IPS DF 19.7 (cell line): ENCODE data around the gene FAM90A1.
"Not testable (repeated sequence)": the region's sequence is repeated elsewhere in the genome, so short reads cannot be mapped to it uniquely, and the experiment has no call there.

ENCODE experiments used
- DNase-seq: peaks from one replicate; pipeline ENCODE4 v3.0.0-alpha.2; 2013; ENCODE audit warnings: low read depth, low spot score

The FAM90A1 gene

GRCh38 chr12:8233300-8233855, 6.0 kb upstream of the FAM90A1 start:
- not testable (repeated sequence) for DNase-seq

GRCh38 chr12:8231666-8232608, 4.5 kb upstream of the FAM90A1 start:
- DNase-seq: not testable (repeated sequence)

GRCh38 chr12:8231049-8231448, 3.6 kb upstream of the FAM90A1 start:
- DNase-seq: not testable (repeated sequence)

GRCh38 chr12:8229486-8229885, 2.1 kb upstream of the FAM90A1 start:
- DNase-seq: not testable (repeated sequence)

- DNase-seq: not testable (repeated sequence)
These were observed 1.2 kb upstream of the FAM90A1 start for GRCh38 chr12:8228607-8229006.

- not testable (repeated sequence) for DNase-seq
These were observed 287 bp upstream of the FAM90A1 start for GRCh38 chr12:8227732-8228077.

- no peak for DNase-seq
These were observed 1.1 kb downstream of the FAM90A1 start for GRCh38 chr12:8226355-8226754.

- not testable (repeated sequence) for DNase-seq
These were observed 2.6 kb downstream of the FAM90A1 start for GRCh38 chr12:8224782-8225181.

- DNase-seq: not testable (repeated sequence)
These were observed 3.8 kb downstream of the FAM90A1 start for GRCh38 chr12:8223646-8224045.

GRCh38 chr12:8222303-8222702, 5.1 kb downstream of the FAM90A1 start:
- not testable (repeated sequence) for DNase-seq

GRCh38 chr12:8221844-8222243, 5.6 kb downstream of the FAM90A1 start:
- DNase-seq: not testable (repeated sequence)

GRCh38 chr12:8221375-8221774, 6.0 kb downstream of the FAM90A1 start:
- not testable (repeated sequence) for DNase-seq

- DNase-seq: not testable (repeated sequence)
These were observed 8.6 kb downstream of the FAM90A1 start for GRCh38 chr12:8218711-8219382.

- DNase-seq: not testable (repeated sequence)
These were observed 29.6 kb downstream of the FAM90A1 start for GRCh38 chr12:8197685-8198308.

- DNase-seq: not testable (repeated sequence)
These were observed 39.3 kb downstream of the FAM90A1 start for GRCh38 chr12:8188088-8188487.

GRCh38 chr12:8184206-8184605, 43.2 kb downstream of the FAM90A1 start:
- not testable (repeated sequence) for DNase-seq

GRCh38 chr12:8183346-8183745, 44.1 kb downstream of the FAM90A1 start:
- DNase-seq: not testable (repeated sequence)

GRCh38 chr12:8182923-8183322, 44.5 kb downstream of the FAM90A1 start:
- DNase-seq: not testable (repeated sequence)

- not testable (repeated sequence) for DNase-seq
These were observed 46.1 kb downstream of the FAM90A1 start for GRCh38 chr12:8181271-8181670.

GRCh38 chr12:8179989-8180585, 47.3 kb downstream of the FAM90A1 start:
- DNase-seq: not testable (repeated sequence)

- DNase-seq: not testable (repeated sequence)
These were observed 54.5 kb downstream of the FAM90A1 start for GRCh38 chr12:8172911-8173310.
